HG03571 (cell line): ENCODE measurements around the gene AKNAD1.
"Not testable (repeated sequence)": the region's sequence is repeated elsewhere in the genome, so short reads cannot be mapped to it uniquely, and the experiment has no call there.

ENCODE experiments used
- ATAC-seq: cut with Tn5 transposase; IDR thresholded peaks from one replicate; pipeline ENCODE4 v1.9.1; 2021; ENCODE audit not compliant: unreplicated experiment

AKNAD1 gene, protein sequence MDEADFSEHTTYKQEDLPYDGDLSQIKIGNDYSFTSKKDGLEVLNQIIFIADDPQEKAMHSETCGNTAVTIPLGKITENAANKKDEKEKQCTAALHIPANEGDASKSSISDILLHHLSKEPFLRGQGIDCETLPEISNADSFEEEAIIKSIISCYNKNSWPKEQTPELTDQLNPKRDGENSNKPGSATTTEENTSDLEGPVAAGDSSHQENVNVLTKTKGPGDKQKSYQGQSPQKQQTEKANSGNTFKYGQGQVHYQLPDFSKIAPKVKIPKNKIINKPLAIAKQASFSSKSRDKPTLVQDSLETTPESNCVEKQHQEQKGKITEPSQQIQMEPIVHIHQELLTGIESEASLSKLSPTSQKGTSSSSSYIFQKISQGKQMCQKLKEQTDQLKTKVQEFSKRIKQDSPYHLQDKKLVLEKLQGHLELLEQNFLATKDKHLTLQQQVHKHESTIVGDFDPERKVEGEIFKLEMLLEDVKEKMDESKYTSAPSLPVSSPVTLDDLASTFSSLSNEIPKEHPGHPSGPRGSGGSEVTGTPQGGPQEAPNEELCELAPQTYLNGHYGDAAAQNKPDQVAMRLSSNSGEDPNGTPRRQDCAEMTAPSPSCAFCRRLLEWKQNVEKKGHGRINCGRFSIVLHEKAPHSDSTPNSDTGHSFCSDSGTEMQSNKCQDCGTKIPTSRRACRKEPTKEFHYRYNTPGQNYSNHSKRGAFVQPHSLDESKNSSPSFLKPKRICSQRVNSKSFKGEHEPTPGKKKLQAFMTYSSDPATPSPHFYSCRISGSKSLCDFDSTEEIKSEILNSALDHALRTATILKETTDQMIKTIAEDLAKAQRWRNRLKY

GRCh38 chr1:108856994-108857393 lies at the start of gene AKNAD1:
Gene AKNAD1 (minus strand): TSS chr1:108857094. CDS start chr1:108852664, 4,430 bp downstream.
- no peak for ATAC-seq

GRCh38 chr1:108901106-108901505 lies 44.2 kb upstream of the AKNAD1 start:
- ATAC-seq, result no peak

DNA sequence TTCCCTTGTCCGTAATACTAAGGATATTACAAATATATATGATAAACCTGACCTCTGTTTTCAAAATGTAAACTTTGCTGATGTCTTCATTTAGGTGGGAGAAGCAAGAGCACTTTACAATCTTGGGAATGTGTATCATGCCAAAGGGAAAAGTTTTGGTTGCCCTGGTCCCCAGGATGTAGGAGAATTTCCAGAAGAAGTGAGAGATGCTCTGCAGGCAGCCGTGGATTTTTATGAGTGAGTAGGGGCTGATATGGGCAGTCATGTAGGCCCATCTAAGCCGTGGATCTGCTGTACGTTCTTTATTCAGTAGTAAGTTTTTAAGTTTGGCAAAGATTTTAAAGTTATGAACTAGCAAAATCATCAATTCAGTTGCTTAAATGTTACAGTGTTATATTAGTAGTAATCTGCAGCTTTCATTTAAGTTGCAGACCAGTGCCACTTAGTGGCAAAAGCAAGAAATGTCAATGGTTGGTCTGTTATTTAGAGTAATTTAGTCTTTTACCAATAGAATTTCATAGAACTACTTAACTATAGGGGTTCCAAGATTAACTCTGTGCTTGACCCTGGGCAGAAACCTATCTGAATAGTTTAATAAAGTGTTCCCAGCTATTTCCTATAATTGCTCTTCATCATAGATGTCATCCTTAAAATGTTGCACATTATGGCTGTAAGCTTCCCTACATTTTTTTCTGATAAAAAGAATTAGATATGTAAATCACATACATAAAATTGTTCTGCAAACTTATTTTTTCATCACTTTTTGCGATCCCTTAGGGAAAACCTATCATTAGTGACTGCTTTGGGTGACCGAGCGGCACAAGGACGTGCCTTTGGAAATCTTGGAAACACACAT lies 41.2 kb upstream of the AKNAD1 start:
- peak; percentile 66 for ATAC-seq

DNA sequence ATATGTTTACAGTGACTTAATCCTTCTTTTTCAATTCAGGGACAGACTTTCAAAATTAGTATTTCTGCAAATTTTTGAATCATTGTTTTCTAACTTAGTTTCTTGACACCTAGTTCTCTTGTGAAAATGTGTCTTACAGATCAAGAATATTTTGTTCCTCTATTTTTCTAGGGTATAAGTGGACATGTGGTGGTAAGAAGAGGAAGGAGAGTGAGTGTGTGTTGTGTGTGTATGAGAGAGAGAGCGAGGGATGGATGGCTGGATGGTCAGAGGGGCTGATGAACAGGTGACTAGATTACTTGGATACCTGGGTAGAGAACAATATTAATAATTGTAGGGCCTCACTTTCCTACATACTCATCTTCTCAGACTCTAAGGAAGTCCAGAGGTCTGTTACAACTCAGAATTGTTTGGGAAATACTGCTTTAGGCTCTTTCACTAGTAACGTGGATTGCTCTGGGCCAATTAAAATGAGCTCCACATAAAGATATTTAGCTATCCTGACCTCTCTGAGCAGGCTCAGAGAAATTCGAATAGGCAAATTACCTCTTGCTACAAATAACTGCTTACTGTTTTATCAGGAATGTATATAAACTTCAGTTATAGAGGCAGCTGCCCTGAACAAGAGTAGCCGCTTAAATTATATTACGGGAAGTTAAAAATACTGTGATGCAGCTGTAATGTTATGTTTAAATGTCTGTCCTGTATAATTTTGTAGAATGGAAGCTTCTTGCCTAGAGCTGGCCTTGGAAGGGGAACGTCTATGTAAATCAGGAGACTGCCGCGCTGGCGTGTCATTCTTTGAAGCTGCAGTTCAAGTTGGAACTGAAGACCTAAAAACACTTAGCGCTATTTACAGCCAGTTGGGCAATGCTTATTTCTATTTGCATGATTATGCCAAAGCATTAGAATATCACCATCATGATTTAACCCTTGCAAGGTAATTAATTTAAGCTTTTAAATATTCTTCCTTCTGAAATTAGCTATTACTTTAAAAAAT lies 39.6 kb upstream of the AKNAD1 start:
- ATAC-seq, result no peak

- no peak for ATAC-seq
These were observed 36.2 kb upstream of the AKNAD1 start for GRCh38 chr1:108893141-108893530.

GRCh38 chr1:108892356-108893140 lies 35.7 kb upstream of the AKNAD1 start:
- ATAC-seq, result no peak

DNA sequence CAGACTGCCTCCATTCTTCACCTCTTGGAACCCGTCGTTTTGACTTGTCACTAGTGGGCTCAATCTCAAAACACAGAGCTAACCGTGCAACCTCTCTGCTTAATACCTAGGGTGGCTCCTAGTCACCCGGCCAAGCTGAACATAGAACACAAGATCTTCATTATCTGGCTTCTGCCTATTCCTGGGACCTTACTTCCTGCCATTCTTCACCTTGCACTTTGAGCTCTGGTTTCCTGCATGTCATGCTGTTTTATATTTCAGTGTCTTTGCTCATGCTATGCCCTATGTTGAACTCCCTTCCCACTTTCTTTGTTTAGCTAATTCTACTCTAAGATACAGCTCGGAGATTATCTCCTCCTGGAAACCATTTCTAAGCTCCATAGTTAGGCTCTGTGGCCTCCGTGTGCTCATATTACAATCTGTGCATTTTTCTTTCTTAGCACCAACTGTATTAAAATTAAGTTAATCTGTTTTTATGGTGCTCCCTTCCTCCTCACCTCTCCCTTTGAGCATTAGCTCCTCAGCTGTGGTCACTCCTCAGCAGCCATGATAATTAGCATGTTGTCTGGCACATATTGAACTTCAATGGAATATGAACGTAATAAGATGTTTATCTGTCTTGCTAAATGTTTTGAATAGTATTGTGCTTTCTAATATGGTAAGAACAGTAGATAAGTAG lies 33.0 kb upstream of the AKNAD1 start:
- no peak for ATAC-seq

- not testable (repeated sequence) for ATAC-seq
These were observed 32.2 kb upstream of the AKNAD1 start for GRCh38 chr1:108889006-108889645.

DNA sequence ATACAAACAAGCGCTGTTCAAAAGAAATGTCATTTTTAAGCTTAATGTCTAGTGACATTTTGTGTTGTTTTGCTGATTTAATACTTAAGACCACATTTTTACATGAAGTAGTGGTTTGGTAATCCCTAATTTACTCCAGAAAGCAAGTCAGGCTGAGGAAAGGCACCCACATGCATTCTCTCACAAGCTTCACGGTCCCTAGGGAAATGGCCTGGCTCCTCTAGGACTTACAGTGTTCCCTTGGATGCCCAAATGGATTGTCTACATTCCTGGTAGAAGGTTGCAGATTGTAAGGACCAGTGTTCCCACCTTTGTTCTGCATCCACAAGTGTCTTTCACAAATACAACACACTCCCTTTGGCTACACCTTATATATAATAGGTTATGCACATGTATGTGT lies 29.4 kb upstream of the AKNAD1 start:
- ATAC-seq, result no peak

- ATAC-seq, result no peak
These were observed 28.1 kb upstream of the AKNAD1 start for GRCh38 chr1:108884968-108885367.

DNA sequence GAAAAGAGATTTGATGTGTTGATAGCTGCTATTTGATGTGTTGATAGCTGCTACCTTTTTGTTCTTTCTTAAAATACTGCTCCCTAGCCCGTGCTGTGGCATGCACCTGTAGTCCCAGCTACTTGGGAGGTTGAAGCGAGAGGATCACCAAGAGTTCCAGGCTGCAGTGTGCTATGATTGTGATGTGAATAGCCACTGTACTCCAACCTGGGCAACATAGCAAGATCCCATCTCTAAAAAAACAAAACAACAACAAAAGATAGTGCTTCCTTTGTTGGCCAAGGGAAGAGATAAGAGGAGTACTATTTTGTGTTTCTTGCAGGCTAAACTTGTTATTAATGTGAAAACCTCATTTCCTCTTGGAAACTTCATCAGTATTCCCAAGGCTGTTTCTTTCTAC lies 25.9 kb upstream of the AKNAD1 start:
- no peak for ATAC-seq

- ATAC-seq, result no peak
These were observed 24.5 kb upstream of the AKNAD1 start for GRCh38 chr1:108881369-108881768.

GRCh38 chr1:108880850-108881249 lies 24.0 kb upstream of the AKNAD1 start:
- ATAC-seq, result no peak

DNA sequence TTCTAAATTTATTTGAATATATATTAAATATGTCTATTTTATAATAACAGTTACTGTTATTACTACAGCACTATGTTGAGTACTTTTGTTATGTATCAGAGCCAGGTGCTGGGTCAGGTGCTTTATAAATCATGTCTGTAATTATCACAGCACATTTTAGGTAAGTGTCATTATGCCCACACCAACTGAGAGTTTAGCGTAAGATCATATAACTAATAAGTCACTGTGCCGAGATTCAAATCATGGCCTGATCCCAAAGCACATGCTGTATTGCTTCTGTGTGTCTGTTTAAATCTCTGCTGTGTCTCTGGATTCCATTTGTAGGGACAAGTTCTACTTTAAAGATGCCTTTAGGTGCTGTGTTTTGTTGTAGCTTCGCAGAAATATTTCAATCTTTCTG lies 21.8 kb upstream of the AKNAD1 start:
- ATAC-seq, result no peak

GRCh38 chr1:108878160-108878469 lies 21.2 kb upstream of the AKNAD1 start:
- no peak for ATAC-seq

GRCh38 chr1:108877348-108878159 lies 20.7 kb upstream of the AKNAD1 start:
- no peak for ATAC-seq

- ATAC-seq, result no peak
These were observed 14.3 kb upstream of the AKNAD1 start for GRCh38 chr1:108871050-108871724.
